Glomerular endothelial cell (primary cell): ENCODE results near the gene FADS3. TPM values are rescaled to one million over a fixed set of nuclear protein-coding genes. Genes with fewer than 3 reads are reported as not detected.
"Not testable (repeated sequence)": the region's sequence is repeated elsewhere in the genome, so short reads cannot be mapped to it uniquely, and the experiment has no call there.

ENCODE experiments used
- DNase-seq: peaks from one replicate; pipeline ENCODE4 v3.0.0-alpha.2; 2011; ENCODE audit warnings: low read depth, low spot score; ENCODE audit errors: extremely low read depth
- total RNA-seq: library from RNA; depleted of rRNA; stranded (reverse); fragments of >200 nt; gene quantifications from 2 replicates; pipeline ENCODE4 v1.2.3, GENCODE V29; 2015

Gene FADS3
- total RNA-seq, 1 donor from 2014 or later: 393 TPM

- DNase-seq: not testable (repeated sequence)
Observed at GRCh38 chr11:61882267-61882666, 9.1 kb downstream of the FADS3 start.

DNA sequence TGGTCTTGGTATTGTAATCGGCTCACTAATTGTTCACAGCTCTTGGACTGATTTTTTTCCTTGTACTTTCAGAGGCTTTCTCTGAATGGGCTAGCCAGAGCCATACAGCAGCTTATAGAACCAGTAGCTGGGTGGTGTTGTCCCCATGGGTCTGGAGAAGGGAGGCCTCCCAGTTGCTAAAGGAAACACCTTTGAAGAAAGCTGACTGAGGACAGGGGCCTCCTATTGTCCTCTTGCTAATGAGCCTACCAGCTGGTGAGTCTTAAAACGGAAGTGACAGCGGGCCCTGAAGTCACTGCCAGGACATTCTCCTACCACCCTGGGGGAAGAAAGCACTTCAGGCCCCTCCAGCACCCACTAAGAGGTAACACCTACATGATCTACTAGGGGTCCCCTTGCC, 9.9 kb downstream of the FADS3 start:
- peak; percentile 39 for DNase-seq

GRCh38 chr11:61880454-61880853, 10.9 kb downstream of the FADS3 start:
- DNase-seq: no peak

GRCh38 chr11:61880031-61880430, 11.3 kb downstream of the FADS3 start:
- no peak for DNase-seq

DNA sequence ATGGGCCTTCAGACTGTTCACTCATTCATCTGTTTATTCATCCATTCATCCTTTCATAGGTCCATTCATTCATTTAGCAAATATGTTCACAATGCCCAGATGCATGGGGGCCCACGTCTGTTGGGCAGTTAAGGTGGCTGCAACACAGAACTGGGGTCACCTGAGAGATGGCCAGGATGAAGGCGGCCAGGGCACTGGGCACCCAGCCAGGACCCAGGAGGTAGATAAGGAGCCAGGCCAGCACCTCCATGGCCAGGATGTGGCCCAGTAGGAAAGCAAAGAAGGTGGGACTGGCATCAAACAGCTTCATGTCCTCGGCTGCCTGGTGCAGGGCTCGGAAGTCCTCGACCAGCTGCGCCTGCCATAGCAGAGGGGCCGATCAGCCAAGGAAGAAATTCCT, 12.2 kb downstream of the FADS3 start:
- DNase-seq: no peak

DNA sequence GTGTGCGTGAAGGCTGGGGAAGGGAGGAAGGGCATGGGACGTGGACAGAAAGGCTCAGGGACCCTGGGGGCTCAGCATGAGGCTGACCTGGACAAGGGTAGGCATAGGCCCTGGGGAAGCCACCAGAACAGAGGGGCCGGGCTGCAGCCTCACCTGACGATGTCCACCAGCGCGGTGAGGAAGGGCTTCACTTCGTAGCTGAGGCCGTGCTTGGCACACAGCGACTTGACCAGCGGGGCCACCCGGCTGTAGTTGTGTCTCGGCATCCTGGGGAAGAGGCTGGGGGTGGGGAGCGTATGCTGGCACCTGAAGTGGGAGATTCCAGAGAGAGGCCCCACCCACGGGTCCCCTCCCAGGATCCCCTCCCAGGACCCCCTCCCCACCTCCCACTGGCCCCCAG, 15.6 kb downstream of the FADS3 start:
- no peak for DNase-seq

- DNase-seq: no peak
Observed at GRCh38 chr11:61874853-61875252, 16.5 kb downstream of the FADS3 start.

DNA sequence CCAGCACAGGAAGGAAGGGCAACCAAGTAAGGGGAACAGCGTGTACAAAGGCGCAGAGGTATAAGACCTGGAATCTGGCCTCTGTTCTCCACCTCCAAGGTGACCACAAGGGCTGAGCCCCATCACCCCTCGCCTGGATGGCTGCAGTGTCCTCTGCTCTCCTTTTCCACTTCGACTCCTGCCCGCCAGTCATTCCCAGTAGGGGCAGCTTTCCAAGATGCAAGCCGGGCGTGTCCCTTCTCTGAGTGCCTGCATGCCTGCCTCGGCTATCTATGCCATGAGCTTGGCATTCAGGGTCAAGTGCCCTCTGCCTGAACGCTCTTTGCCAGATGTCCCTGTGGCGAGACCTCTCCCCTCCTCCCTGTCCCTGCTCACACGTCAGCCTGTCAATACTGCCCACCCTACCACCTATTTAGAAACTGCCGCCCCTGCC, 17.0 kb downstream of the FADS3 start:
- DNase-seq: no peak

DNA sequence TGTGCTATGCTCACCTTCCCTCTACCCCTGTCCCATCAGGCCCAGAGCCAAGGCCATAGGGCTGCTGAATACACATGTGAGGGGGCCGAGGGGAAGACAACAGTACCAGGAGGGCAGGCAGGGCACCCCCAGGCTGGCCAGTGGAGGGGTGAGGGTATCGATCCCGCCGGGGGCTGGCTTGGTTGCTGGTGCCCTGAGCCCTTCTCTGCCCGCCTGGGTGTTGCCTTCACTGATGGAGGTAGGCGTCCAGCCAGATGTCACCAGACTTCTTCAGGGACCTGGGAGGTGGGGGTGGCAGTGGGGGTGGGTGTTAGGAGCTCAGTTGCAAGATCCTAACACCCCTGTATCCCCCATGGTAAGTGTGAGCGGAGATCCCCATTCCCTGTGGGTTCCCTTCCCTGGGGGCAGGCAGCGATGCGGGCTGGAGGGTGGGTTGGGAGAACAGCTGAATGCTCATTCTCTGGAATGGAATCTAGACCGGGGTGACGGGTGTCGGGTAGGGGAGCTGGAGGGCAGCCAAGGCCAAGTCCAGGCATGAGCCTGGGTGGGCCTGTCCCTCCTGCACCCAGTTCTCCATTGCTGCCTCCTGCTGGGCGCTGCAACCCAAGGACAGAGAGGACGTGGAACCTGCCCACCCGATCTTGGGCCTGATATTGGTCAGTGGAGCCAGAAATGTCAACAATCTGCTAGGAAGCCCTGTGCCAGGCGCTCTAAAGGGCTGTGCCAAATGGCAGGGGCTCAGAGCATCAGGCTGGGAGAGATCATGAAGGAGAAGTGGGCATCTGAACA, 17.6 kb downstream of the FADS3 start:
- DNase-seq: no peak

DNA sequence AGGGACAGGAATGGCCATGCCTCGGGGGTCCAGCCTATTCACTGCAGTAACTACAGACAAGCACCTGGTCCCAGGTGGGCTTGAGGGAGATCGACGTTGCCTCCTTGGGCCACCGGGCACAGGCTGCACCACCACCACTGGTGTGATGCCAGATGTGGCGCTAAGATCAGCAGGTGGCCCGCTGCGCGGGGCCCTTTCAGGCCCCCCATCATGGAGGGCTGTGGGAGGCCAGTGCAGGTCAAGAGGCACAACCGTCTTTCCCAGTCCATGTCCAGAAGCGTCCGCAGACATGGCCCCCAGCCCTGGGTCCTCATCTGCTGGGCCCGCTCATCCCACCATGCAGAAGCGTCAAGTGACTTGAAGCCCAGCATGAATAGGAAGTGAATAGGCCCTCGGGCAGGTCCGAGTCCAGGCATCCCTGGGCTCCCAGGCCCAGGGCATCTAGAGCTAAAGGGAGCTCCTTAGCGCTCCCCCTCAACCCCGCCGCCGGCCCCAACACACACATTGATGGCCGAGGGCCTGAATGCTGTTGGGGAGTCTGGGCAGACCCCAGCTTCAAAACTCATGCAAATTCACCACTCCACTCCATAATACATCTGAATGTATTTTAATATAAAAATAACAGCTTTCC, 18.3 kb downstream of the FADS3 start:
- DNase-seq: no peak

- no peak for DNase-seq
Observed at GRCh38 chr11:61871158-61871597, 20.2 kb downstream of the FADS3 start.

- DNase-seq: no peak
Observed at GRCh38 chr11:61870541-61871031, 20.8 kb downstream of the FADS3 start.

- DNase-seq: no peak
Observed at GRCh38 chr11:61869708-61870451, 21.5 kb downstream of the FADS3 start.

DNA sequence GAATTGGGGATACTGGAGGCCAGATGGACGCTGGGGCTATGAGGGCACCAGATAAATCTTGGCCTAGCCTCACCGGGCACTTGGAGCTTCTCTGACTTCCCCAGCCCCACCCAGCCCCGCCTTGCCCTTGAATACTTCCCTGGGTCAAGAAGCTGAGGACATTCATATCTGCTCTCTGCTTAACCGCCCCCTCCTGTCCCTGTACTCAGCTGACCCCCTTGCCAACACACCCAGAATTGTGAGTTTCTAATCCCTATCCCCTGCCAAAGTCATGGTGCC, 22.0 kb downstream of the FADS3 start:
- DNase-seq: no peak

DNA sequence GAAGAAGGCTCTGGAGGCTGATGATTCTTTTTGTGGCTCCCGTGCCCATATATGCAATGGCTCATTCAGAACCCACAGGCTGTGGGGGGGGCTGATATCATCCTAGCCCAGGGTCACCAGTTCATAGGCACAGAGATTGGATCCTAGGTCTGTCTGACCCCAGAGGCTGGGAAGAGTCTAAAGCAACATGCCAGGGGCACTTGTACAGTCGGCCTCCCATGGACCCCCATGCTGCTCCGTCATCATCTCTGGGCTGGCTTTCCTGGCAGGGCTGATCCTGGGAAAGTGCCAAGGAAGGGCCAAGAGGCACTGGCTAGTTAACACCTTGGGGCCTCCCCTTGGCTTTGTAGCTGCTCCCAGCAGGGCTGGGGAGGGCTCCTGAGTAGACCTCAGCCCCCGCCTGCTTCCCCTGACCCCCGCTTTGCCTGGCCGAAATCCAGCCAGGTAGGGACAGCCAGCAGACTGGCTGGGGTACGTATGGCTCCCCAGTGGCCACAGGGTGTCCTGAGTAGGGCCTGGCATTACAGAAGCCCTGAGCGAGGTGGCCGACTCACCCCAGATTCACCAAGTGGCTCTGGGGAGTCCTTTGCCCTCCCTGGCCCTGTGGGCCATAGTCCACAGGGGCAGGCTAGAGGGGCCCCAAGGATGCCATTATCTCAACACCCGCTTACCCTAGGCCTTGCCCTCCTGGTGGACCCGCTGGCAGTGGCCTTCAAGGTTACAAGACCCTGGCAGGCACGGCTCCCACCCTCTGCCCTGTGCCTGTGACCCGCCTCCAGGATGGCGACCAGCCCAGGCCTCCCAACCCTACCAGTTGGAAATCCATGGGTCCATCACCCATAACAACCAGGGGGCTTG, 22.5 kb downstream of the FADS3 start:
- no peak for DNase-seq

- DNase-seq: no peak
Observed at GRCh38 chr11:61866958-61867343, 24.4 kb downstream of the FADS3 start.

GRCh38 chr11:61866231-61866957, 25.0 kb downstream of the FADS3 start:
- no peak for DNase-seq

DNA sequence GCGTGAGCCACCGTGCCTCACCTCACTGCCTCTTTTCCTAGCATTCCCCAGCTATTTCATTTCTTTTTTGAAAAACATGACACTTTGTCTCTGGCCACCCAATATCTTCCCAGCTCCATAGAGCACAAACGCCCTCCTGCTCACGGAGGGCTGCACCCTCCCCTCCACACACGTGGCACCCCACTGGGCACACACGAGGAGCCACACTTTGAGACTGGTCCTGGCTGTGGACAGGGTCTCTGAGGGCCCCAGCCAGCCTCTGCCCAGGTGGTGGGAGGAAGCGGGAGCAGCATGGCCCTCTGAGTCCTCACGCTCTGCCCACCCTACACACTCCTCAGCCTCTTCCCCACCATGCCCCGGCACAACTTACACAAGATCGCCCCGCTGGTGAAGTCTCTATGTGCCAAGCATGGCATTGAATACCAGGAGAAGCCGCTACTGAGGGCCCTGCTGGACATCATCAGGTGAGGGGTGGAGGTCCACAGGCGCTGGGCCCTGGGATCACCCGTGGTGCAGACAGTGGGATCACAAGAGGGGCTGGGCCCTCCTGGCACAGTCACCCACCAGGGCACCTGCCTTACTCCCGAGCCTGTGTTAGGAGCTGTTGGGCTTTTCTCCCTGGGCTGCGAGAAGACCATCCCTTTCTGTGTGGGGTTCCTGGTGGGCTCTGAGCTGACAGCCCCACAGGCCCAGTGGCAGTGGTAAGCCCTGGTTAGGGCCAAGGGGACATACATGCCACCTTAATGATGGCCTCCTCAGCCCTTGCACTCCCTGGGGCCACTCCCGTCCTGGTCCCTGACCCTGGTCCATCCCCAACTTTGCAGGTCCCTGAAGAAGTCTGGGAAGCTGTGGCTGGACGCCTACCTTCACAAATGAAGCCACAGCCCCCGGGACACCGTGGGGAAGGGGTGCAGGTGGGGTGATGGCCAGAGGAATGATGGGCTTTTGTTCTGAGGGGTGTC, 26.2 kb downstream of the FADS3 start:
- no peak for DNase-seq

GRCh38 chr11:61863548-61864081, 27.7 kb downstream of the FADS3 start:
- no peak for DNase-seq
